ENCODE measurements around the gene HDAC9. TPM values are rescaled to one million over a fixed set of nuclear protein-coding genes. Genes with fewer than 3 reads are reported as not detected.

The HDAC9 gene
- polyA plus RNA-seq, 1 of the 3 experiments (the other 2 are of a cell fraction): 11.6 TPM

DNA sequence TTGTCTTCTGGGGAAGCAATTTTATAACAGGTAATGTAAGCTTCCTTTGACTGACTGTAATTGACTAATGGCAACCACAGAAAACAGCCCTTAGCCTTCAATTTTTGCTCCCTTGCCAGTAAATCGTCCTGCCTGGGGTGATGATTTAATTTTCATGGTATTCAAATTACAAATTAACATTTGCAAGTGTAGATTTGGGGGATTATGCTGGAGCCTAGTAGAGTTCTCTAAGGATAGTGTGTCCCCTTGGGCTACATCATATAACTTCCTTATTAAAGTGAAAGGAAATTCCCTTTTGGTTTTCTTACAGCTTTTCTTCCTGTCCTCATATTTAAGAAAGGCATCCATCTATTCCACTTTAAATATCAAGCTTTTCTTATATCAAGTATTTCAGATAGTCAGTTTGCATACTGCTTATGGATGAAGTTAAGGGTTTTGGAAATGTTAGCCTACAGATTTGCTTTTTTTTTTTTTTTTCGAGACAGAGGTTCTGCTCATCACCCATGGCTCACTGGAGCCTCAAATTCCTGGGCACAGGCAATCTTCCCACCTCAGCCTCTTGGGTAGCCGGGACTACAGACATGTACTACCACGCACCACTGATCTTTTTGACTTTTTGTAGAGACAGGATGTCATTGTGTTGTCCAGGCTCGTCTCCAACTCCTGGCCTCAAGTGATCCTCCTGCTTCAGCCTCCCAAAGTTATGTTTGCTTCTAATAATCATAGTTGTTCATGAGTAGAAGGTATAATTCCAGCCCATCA is 35.9 kb upstream of the HDAC9 start:
- Histone ChIP-seq H3K4me3 (ENCODE audit: low read depth in 2 of 2, low read length in 1 of 2) (no peak overlapping the region), H3K9ac (no peak overlapping the region), H4K20me1 (ENCODE audit: insufficient read depth) (no peaks in the 10 kb centered on the region), H3K9me3 (no peaks in the 10 kb centered on the region), H3F3A (replicated peaks; ENCODE audit: insufficient read depth) (peaks cover 11% of the 10 kb centered on the region), H3K4me2 (no peak overlapping the region; the same call in 1 of the 2 replicates), H3K4me1 (ENCODE audit: control insufficient read depth in 1 of 2, insufficient read depth in 2 of 2, low read depth in 1 of 2, low read length in 1 of 2) (peaks cover 14 to 25% of the 10 kb centered on the region in 2 experiments; a peak in 3 of 4 replicates), H3K27ac (ENCODE audit: low read depth in 2 of 2, low read length in 1 of 2) (no peak overlapping the region), H3K27me3 (ENCODE audit: insufficient read depth) (no peaks in the 10 kb centered on the region), H3K79me2 (ENCODE audit: insufficient read depth) (no peaks in the 10 kb centered on the region), H2AFZ (ENCODE audit: low read depth) (no peak overlapping the region), H3K36me3 (replicated peaks in 1 of 2; ENCODE audit: control insufficient read depth in 1 of 2, insufficient read depth in 2 of 2, low read length in 1 of 2) (no peaks in the 10 kb centered on the region), H3K9me2 (no peaks in the 10 kb centered on the region)
- CTCF ChIA-PET: interaction anchor here (0.6 to 2.4 kb wide), 7 partner anchors 9 to 115 kb away, joined by 3 to 8 read pairs (median 3); partner anchors contain the start of gene HDAC9
- POLR2A ChIA-PET: interaction anchor here (1.1 kb wide), 1 partner anchor 10 kb away, joined by 3 read pairs; no protein-coding TSS in a partner anchor
- no peak for TF ChIP-seq GABPA (IDR thresholded peaks at IDR 0.05; ENCODE audit: low read depth)
- TF ChIP-seq, protein P1, sequence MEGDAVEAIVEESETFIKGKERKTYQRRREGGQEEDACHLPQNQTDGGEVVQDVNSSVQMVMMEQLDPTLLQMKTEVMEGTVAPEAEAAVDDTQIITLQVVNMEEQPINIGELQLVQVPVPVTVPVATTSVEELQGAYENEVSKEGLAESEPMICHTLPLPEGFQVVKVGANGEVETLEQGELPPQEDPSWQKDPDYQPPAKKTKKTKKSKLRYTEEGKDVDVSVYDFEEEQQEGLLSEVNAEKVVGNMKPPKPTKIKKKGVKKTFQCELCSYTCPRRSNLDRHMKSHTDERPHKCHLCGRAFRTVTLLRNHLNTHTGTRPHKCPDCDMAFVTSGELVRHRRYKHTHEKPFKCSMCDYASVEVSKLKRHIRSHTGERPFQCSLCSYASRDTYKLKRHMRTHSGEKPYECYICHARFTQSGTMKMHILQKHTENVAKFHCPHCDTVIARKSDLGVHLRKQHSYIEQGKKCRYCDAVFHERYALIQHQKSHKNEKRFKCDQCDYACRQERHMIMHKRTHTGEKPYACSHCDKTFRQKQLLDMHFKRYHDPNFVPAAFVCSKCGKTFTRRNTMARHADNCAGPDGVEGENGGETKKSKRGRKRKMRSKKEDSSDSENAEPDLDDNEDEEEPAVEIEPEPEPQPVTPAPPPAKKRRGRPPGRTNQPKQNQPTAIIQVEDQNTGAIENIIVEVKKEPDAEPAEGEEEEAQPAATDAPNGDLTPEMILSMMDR (IDR thresholded peaks at IDR 0.05): no peak
- no peak for TF ChIP-seq POLR2AphosphoS5 (IDR thresholded peaks at IDR 0.05; ENCODE audit: low read depth, low read length)
- no peak for TF ChIP-seq FOXJ3 (CRISPR knock-in tag; IDR thresholded peaks at IDR 0.05)
- no peak for TF ChIP-seq EZH2phosphoT487 (IDR thresholded peaks at IDR 0.05; ENCODE audit: borderline replicate concordance, low read depth)
- no peak for TF ChIP-seq FOXM1 (IDR thresholded peaks at IDR 0.05; ENCODE audit: low read depth)
- no peak for TF ChIP-seq RXRA (IDR thresholded peaks at IDR 0.05; ENCODE audit: borderline replicate concordance, low read depth)
- TF ChIP-seq, protein P2, sequence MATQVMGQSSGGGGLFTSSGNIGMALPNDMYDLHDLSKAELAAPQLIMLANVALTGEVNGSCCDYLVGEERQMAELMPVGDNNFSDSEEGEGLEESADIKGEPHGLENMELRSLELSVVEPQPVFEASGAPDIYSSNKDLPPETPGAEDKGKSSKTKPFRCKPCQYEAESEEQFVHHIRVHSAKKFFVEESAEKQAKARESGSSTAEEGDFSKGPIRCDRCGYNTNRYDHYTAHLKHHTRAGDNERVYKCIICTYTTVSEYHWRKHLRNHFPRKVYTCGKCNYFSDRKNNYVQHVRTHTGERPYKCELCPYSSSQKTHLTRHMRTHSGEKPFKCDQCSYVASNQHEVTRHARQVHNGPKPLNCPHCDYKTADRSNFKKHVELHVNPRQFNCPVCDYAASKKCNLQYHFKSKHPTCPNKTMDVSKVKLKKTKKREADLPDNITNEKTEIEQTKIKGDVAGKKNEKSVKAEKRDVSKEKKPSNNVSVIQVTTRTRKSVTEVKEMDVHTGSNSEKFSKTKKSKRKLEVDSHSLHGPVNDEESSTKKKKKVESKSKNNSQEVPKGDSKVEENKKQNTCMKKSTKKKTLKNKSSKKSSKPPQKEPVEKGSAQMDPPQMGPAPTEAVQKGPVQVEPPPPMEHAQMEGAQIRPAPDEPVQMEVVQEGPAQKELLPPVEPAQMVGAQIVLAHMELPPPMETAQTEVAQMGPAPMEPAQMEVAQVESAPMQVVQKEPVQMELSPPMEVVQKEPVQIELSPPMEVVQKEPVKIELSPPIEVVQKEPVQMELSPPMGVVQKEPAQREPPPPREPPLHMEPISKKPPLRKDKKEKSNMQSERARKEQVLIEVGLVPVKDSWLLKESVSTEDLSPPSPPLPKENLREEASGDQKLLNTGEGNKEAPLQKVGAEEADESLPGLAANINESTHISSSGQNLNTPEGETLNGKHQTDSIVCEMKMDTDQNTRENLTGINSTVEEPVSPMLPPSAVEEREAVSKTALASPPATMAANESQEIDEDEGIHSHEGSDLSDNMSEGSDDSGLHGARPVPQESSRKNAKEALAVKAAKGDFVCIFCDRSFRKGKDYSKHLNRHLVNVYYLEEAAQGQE (IDR thresholded peaks at IDR 0.05; ENCODE audit: low read depth, low read length): no peak
- TF ChIP-seq GATA2 (CRISPR knock-in tag; IDR thresholded peaks at IDR 0.05): no peak
- TF ChIP-seq, protein P3, sequence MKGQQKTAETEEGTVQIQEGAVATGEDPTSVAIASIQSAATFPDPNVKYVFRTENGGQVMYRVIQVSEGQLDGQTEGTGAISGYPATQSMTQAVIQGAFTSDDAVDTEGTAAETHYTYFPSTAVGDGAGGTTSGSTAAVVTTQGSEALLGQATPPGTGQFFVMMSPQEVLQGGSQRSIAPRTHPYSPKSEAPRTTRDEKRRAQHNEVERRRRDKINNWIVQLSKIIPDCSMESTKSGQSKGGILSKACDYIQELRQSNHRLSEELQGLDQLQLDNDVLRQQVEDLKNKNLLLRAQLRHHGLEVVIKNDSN (IDR thresholded peaks at IDR 0.05; ENCODE audit: borderline replicate concordance, low read depth): no peak
- TF ChIP-seq, protein P4, sequence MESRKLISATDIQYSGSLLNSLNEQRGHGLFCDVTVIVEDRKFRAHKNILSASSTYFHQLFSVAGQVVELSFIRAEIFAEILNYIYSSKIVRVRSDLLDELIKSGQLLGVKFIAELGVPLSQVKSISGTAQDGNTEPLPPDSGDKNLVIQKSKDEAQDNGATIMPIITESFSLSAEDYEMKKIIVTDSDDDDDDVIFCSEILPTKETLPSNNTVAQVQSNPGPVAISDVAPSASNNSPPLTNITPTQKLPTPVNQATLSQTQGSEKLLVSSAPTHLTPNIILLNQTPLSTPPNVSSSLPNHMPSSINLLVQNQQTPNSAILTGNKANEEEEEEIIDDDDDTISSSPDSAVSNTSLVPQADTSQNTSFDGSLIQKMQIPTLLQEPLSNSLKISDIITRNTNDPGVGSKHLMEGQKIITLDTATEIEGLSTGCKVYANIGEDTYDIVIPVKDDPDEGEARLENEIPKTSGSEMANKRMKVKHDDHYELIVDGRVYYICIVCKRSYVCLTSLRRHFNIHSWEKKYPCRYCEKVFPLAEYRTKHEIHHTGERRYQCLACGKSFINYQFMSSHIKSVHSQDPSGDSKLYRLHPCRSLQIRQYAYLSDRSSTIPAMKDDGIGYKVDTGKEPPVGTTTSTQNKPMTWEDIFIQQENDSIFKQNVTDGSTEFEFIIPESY (IDR thresholded peaks at IDR 0.05; ENCODE audit: borderline replicate concordance, low read depth): no peak
- TF ChIP-seq, protein P5, sequence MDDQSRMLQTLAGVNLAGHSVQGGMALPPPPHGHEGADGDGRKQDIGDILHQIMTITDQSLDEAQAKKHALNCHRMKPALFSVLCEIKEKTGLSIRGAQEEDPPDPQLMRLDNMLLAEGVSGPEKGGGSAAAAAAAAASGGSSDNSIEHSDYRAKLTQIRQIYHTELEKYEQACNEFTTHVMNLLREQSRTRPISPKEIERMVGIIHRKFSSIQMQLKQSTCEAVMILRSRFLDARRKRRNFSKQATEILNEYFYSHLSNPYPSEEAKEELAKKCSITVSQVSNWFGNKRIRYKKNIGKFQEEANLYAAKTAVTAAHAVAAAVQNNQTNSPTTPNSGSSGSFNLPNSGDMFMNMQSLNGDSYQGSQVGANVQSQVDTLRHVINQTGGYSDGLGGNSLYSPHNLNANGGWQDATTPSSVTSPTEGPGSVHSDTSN (IDR thresholded peaks at IDR 0.05): no peak
- no peak for TF ChIP-seq JUND (IDR thresholded peaks at IDR 0.05)
- TF ChIP-seq ELF1 (IDR thresholded peaks at IDR 0.05): no peak
- no peak for TF ChIP-seq FOSL2 (IDR thresholded peaks at IDR 0.05; ENCODE audit: borderline replicate concordance, low read depth)
- no peak for TF ChIP-seq YY1 (IDR thresholded peaks at IDR 0.05; ENCODE audit: low read depth)
- no peak for DNase-seq
- WGBS (ENCODE audit: low lambda C conversion rate): 76% methylated on average over 5 of the region's 5 CpGs

Measured in SK-N-SH (cell line).